Dermis blood vessel endothelial cell (primary cell): Measurements from ENCODE around the gene SYT3. TPM values are rescaled to one million over a fixed set of nuclear protein-coding genes. Genes with fewer than 3 reads are reported as not detected.
A peak's percentile ranks its signal among the peaks of the same experiment; 100 is the strongest.
"Not testable (repeated sequence)": the region's sequence is repeated elsewhere in the genome, so short reads cannot be mapped to it uniquely, and the experiment has no call there.

Source experiments
- DNase-seq: peaks from one replicate; pipeline ENCODE4 v3.0.0; 2010
- total RNA-seq: library from RNA; depleted of rRNA; stranded (reverse); fragments of >200 nt; gene quantifications from 2 replicates; pipeline ENCODE4 v1.2.3, GENCODE V29; 2014

SYT3 gene
- total RNA-seq, 1 donor from 2014 or later: under 0.01 TPM

DNA sequence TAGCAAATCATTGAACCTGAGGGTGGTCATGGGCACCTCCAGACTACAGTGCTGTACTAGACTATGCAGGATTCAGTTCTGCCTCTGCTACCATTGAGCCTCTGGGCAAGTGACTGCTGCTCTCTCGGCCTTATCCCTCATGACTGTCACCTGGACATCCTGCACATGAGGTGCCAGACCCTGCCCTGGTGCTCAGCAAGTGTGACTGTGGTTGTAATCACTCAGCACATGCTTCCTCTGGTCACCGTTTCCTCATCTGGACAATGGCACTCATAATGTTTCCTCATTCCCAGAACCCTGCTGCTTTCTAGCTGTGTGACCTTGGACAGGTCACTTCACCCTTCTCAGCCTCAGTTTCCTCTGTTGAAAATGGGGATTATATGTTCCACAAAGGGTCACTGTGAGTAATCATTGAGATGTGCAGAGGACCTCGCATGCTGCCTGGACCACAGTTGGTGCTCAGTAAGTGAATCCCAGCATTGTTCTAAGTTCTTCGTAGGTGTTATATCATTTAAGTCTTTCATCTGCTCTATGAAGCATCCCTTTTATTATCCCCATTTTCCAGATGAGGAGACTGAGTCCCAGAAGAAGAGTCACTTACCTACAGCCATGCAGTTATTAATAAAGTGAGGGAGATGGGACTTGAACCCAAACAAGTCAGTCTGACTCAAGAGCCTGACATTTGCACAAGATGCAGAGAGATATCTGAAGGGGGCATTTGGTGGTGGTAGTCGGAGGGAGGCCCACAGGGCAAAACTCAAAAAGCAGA is 3.2 kb downstream of the SYT3 start:
- no peak for DNase-seq

DNA sequence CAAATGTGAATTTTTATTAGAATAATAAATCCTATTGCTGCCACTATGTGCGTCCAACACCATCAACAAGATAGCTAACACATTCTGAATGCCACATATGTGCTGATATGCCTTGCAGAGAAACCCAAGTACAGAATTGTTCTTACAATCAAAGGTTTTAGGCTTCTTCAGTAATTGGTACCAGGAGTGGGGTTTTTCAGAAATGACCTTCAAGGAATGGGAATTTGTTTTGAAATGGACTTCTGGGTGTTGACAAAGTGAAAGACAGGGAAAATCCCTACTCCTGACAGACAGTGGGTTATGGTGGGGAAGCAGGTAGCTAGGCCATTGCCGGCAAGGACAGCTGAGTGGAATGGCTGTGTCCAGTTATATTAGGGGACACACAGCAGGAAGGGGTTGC is 5.7 kb downstream of the SYT3 start:
- DNase-seq: no peak

DNA sequence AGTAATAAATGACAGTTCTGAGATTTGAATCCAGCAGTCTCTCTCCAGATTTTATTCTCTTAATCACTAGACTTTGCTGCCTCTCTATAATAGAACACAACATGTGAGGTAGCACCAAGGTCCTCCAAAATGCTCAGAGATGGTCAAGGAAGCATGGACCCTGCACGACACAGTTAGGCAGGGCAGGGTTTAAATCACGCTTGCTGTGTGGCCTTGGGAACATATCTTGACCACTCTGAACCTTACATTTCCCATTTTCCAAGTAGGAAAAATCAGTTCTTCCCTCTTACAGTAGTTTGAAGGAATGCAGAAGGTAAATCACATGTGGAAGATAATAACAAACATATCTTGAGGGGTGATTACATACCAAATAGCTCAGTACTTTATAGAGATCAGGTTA is 6.3 kb downstream of the SYT3 start:
- no peak for DNase-seq

DNA sequence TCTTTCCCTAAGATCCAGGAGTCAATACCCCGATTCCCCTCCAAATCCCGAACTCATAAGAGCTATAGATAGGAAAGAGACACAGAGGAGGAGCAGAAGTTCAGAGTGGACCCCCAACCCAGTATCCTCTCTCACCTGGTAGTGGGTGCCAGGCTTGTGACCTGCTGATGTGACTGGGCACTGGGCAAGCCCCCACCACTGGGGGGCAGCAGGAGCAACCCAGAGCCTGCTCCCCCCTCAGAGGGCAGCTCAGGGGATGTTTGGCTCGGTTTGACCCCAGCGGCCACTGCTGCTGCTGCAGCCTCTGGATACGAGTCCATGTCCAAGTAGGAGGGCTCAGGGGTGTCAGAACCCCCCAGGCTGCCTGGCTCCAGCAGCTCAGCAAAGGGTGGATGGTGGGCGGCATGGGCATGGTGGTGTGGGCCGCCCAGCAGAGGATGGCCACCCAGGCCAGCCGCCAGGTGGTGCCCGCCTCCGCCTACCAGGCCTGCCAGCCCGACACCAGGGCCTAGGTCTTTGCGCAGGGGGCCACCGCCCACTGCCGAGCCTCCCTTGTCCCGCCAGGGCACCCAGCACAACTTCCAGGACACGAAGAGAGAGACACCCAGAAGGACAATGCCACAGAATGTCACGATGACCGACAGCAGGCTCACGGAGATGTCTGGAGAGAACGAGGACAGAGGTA is 7.4 kb downstream of the SYT3 start:
- no peak for DNase-seq

DNA sequence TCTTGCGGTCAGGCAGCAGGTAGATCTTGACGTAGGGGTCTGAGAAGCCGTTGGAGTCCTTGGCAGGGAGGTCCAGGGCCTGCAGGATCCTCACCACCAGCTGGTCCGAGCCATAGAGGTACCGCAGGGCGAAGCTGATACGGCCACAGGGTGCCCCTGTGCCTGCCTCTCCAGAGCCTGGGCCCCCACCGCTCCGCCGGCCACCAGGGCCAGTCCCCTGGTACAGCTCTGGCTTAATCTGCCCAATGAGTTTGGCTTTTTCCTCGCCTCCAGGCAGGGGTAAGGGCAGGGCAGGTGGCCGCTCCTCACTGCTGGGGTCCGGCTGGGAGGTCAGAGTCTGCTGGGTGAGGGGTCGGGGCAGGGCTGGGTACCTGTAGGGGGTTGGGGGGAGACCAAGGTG is 9.9 kb downstream of the SYT3 start:
- no peak for DNase-seq

DNA sequence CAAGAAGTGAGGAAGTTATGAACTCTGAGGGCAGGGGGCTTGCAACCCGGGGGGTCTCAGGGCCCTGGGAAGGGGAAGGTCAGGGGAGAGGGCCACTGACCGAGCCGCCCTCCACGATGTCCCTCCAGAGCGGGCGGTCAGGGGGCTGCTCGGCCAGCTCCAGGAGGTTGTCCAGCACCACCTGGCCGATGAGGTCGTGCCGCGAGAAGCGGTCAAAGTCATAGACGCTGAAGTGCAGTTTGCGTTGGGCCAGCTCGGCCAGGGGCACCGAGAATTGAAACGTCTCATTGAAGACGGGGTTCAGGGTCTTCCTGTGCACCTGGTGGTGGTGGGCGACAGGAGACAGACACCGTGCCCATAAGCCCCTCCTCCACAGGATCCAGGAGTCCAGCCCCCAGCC is 10.5 kb downstream of the SYT3 start:
- DNase-seq: no peak

DNA sequence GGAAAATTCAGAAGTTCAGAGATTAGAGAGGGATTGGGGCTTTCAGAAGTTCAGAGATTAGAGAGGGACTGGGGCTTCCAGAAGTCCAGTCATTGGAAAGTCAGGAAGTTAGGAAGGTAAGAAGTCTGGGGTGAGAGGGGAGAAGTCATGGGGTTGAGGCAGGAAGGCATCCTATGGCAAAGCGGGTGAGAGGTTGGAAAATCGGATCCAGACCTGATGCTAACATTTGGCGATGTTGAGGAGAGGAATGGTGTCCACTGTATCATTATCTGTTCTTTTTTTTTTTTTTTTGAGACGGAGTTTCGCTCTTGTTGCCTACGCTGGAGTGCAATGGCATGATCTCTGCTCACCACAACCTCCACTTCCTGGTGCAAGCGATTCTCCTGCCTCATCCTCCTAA is 11.1 kb downstream of the SYT3 start:
- no peak for DNase-seq

DNA sequence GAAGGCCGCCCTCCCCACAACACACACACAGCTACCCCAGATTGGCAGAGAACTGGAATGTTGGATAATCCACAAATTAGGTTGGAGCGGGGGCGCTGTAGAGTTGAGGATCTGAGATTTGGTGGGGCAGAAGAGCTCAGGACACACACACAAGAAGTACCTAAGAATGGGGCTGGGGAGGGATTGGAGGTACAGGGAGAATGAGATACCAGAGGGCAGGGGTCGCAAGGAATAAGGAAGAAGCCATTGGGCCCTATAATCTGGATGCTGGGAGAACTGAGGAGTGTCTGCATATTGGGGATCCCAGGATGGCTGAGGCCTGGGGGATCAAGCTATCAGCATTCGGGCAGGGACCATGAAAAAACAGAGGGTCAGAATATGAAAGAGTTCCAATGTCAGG is 11.5 kb downstream of the SYT3 start:
- no peak for DNase-seq

DNA sequence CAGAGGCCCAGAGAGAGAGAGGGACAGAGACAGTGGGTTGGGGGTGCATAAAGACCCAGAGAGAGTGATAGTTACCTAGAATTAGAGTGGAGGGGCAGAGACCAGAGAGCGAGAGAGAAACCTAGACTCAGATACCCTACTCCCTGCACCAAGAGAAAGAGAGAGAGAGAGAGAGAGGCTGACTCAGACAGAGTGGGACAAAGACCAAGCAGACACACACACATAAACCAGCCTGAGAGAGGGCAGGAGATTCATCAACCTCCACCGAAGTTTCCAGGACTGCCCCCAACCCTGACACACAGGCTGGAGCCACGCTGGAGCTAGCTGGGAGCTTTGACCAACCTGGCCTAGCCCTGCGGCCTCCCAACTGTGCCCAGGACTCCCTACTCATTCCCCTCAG is 12.9 kb downstream of the SYT3 start:
- no peak for DNase-seq

DNA sequence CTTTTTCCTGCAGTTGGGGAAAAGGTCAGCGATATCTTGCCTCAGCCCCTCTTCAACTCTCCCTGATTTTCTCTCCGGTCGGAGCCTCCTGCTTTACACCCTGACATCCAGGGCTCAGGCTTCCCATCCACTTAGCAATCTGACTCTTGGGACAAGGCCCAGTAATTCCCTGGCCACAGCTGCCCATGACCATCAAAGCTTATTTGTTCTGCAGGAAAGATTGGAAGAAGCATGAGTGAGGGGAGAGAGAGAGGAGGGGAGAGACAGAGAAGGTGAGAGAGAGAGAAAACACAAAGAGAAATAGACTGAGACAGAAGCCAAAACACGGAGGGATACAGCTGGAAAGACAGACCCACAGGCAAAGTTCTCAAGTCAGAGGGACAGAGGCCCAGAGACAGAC is 13.7 kb downstream of the SYT3 start:
- no peak for DNase-seq

DNA sequence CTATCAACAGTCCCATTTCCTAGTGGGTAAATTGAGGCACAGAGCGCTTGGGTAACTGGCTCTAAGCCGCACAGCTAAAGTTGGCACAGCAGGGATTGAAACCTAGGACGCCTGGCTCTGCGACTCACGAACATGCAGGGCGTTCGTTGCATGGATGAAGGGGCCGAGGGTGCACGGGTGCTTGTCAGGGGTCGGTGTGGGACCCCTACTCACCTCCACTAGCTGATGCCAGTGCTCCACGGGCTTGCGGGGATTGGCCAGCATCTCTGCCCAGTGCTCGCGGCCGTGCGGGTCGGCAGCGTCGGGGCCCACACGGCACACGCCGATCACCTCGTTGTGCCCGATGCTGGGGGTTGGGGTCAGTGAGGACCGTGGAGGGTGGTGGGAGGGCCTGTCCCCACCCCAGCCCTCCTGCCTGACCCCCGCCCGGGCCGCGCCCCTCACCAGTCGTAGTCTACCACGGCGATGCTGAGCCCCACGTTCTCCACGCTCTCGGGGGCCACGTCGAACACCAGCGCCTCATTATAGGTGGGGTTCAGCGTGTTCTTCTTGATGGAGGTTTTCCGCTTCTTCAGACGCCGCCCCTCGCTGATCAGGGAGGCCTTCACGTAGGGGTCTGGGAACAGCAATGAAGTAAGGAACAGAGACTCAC is 14.6 kb downstream of the SYT3 start:
- DNase-seq: no peak

DNA sequence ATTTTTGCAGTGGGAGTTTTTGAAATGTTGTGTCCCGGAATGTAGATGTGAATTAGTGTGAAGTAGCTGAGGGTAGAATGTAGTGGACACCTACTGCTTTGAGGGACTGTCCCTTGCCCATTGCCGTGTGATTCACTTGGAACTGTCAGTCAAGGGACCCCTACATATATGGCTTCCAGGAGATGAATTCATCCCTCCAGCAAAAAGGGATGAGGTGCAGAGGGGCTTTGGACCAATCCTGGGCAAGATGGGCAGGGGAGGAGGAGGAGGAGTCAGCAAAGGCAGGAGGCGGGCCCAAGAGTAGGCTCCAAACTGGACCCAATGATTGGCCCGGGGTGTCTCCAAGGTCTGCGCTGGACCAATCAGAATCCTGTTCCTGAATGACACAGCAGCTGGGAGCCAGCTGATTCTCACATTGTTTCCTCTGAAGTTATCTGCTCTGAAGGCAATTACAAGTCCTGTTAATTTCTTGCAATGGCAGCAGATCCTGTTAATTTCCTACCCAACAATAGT is 19.2 kb downstream of the SYT3 start:
- not testable (repeated sequence) for DNase-seq

DNA sequence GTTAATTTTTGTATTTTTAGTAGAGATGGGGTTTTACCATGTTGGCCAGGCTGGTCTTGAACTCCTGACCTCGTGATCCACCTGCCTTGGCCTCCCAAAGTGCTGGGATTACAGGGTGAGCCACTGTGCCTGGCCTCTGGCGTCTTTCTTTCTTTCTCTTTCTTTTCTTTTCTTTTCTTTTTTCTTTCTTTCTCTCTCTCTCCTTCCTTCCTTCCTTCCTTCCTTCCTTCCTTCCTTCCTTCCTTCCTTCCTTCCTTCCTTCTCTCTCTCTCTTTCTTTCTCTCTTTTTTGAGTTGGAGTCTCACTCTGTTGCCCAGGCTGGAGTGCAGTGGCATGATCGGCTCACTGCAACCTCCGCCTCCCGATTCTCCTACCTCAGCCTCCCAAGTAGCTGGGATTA is 20.5 kb downstream of the SYT3 start:
- DNase-seq: not testable (repeated sequence)

DNA sequence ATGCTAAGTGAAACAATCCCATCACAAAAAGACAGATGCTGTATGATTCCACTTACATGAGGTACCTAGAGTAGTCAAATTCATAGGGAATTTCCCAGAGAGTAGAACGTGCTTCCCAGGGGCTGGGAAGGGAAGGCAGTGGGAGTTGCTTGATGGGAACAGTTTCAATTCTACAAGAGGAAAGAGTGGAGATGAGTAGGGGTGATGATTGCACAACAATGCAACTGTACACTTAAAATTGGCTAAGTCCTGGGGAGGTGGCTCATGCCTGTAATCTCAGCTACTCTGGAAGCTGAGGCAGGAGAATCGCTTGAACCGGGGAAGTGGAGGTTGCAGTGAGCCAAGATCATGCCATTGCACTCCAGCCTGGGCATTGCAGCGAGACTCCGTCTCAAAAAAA is 21.3 kb downstream of the SYT3 start:
- DNase-seq: not testable (repeated sequence)

DNA sequence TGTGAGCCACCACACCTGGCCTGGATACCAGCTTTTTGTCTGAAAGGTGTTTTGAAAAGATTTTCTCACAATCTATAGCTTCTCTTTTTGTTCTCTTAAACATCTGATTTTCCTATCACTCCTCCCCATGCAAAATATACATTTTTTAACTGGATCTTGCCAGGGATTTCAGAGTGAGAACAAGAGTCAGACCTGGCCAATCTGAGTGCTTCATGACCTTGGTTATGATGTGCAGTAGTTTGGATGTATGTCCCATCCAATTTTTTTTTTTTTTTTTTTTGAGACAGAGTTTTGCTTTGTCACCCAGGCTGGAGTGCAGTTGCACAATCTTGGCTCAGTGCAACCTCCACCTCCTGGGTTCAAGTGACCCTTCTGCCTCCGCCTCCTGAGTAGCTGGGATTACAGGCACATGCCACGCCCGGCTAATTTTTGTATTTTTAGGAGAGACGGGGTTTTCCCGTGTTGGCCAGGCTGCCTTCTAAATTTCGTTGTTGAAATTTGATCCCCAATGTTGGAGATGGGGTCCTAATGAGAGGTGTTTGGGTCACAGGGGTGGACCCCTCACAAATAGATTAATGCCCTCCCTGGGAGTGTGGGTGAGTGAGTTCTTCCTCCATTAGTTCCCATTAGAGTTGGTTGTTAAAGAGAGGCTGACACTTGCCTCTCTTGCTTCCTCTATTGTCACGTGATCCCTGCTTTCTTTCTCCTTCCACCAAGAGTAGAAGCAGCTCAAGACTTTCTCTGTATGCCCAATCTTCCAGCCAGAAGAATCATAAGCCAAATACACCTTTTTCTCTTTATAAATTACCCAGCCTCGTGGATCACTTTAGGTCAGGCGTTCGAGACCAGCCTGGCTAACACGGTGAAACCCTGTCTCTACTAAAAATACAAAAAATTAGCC is 26.9 kb downstream of the SYT3 start:
- DNase-seq: not testable (repeated sequence)

DNA sequence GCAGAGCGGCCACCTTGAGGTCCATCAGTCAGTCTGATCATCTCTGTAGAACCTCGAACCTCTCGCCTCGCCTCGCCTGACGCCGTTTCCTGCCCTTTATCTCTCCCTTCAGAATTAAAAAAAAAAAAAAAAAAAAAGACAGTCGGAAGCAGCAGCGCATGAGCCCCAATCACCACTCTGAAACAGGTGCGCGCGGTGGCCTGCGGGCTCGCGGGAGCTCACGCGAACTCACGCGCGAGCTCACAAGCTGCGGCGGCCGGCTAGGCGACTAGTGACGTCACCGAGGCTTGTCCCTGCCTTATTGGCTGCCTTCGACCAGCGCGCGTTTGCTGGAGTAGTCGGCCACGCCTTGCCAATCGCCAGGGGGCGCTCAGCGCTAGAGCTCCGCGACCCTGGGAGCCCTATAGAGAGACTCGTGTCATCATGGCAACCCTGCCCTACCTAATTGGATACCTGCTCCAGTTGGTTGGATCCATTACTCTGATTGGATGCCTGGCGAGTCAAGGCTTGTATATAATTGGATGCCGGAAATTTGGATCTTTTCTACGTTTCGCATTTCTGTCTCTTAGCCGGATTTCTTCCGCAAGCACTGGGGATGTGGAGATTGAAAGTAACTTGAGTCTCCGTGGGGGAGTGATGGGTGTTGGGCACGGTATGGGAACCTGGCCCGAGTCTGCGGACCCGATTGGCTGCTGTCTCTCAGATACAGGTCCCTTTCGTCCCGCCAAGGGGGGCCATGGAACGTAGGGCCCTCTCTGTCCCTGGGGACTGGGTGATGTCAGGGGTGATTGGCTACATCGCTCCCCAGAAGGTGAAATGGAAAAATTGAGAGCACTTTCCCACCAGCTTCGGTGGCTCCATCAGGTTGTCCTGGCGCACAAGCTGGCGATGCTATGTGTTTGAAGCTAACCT is 31.6 kb downstream of the SYT3 start:
- peak; percentile 94 for DNase-seq

DNA sequence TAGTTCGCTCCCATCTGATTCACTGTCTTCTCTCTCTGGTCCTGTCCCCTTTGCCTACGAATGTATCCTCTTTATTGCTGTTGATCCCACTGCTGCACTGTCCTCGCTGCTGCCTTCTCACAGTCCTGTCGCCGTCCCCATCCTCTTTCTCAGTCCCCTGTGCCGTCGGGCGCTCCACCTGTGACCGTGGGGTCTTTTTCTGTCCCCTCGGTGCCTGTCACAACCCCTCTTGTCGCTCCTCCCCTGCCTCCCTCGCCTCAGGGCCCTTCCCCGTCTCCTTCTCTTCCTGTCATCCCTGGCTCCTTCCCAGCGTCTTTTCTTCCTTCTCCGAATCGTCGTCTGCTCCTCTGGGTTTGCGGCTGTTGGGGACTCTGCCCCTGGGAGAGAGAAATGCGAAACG is 32.3 kb downstream of the SYT3 start:
- no peak for DNase-seq

DNA sequence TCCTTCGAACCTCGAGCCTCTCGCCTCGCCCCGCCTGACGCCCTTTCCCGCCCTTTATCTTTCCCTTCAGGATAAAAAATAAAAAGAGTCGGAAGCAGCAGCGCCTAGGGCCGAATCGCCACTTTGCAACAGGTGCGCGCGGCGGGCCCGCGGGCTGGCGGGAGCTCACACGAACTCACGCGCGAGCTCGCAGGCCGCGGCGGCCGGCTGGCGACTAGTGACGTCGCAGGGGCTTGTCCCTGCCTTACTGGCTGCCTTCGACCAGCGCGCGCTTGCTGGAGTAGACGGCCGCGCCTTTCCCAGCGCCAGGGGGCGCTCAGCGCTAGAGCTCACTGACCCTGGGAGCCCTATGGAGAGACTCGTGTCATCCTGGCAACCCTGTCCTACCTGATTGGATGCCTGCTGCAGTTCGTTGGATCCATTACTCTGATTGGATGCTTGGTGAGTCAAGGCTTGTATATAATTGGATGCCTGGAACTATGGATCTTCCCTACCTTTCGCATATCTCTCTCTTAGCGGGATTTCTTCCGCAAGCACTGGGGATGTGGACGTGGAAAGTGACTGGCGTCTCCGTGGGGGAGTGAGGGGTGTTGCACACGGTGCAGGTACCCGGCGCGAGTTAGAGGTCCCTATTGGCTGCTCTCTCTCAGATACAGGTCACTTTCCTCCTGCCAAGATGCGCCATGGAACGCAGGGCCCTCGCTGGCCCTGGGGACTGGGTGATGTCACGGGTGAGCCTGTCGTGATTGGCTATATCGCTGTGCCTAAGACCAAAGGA is 33.4 kb downstream of the SYT3 start:
- DNase-seq: peak; percentile 29

DNA sequence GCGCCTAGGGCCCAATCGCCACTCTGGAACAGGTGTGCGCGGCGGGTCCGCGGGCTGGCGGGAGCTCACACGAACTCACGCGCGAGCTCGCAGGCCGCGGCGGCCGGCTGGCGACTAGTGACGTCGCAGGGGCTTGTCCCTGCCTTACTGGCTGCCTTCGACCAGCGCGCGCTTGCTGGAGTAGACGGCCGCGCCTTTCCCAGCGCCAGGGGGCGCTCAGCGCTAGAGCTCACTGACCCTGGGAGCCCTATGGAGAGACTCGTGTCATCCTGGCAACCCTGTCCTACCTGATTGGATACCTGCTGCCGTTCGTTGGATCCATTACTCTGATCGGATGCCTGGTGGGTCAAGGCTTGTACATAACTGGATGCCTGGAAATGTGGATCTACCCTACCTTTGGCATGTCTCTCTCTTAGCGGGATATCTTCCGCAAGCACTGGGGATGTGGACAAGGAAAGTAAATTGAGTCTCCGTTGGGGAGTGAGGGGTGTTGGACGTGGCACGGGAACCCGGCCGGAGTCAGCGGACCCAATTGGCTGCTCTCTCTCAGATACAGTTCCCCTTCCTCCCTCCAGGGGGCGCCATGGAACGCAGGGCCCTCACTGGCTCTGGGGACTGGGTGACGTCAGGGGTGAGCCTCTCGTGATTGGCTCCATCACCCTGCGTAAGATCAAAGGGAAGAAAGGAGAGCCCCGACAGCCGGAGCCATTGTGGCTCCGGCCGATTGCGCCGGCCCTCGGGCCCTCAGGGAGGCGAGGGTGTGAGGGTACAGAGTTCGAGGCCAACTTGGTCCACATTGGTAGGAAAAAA is 35.2 kb downstream of the SYT3 start:
- not testable (repeated sequence) for DNase-seq

DNA sequence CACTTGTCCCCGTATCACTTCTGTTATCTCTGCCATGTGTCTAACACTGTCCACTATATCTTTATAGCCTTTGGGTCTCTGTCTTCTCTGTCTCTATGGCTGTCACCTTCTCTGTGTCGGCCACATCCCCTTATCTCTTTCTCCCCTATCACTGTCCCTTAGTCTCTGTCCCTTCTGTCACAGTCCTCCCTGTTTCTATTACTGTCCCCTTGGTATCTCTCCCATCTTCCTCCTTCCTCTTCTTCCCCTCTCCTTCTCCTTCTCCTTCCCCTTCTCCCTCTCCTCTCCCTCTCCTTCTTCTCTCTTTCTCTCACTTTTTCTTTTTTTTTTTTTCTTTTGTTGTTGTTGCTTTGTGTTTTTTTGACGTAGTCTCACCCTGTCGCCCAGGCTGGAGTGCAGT is 36.7 kb downstream of the SYT3 start:
- no peak for DNase-seq
